GM12874 (cell line): ENCODE measurements around the gene VDR.
A peak's percentile ranks its signal among the peaks of the same experiment; 100 is the strongest.

Experiments
- CTCF ChIP-seq: IDR thresholded peaks from 2 replicates; pipeline ENCODE4 v1.5.1; 2011; ENCODE audit warnings: low read depth, mild to moderate bottlenecking, control low read depth, low read length, moderate library complexity; ENCODE audit not compliant: insufficient read depth

Gene VDR

DNA sequence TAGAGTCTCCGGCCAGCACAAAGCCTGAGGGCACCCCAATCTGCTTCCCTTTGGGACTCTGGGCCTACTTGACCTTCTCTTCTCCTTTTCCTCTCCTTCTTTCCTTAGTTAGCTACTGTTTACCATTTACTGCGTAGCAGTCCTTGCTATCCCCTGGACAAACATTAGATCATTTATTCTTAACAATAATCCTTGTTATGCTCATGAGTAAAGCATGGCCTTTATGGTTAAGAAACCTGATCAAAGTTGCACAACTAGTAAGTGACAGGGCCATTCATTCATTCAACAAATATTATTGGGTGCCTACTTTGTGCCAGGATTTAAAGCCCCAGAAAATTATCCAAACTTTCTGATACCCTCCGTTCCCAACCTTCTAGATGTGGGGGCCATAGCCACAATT is 81.9 kb downstream of the VDR start:
- TF ChIP-seq CTCF, result no peak

DNA sequence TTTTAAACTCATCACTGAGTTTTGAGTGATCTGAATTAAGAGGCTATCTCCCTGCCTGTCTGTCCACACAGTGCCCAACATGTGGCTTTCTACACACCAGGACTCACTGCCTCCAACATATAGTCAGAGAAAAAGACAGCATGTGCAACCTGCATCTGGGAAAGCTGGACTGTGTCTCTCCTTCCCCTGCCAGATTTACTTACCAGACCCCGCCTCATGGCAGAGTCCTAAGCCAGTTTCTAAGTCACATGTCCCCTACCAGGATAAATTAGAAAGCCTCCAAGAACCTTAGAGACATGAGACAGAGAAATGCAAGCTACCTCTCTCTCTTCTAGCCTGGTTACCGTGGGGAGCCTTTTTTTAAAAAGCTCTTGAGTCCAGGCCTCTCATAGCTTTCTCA is 82.4 kb downstream of the VDR start:
- TF ChIP-seq CTCF, result no peak

- no peak for TF ChIP-seq CTCF
These were observed 83.5 kb downstream of the VDR start for GRCh38 chr12:47821346-47821706.

DNA sequence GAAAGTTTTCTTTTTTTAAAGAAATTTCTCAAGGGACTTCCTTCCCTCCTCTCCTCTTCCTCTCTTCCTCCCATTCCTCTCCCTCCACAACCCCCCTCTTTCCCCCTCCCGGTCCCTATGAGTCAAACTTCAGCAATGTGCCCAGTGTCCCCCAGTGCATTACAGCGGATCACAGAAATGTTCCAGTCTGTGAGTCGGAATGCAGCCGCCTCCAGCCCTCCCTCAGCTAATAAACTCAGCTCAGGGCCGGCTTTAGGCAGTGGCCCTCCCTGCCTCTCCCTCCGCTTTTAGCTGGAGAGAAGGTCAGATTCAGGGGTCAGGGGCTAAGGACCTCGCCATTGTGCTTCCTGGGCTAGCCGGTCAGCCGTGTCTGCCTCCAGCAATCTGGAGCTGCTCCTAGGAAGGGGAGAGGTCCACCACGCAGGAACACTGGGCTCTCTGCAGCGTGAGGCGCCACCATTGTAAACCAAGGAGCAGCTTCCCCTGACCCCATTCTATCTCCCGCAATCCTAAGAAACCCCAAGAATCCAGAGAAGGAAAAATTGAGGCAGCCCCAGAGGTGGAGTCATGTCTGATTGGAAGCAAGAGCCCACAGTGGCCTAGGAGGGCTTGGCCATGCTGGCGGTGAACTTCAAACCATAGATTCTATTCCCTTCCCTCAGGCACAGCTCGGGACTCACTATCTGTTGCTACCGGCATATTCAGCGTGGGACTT is 84.0 kb downstream of the VDR start:
- TF ChIP-seq CTCF, result no peak

GRCh38 chr12:47819896-47820630 is 84.7 kb downstream of the VDR start, which contains the start of gene HDAC7:
Gene HDAC7, minus strand, starts transcription at chr12:47819903. Its CDS starts 118 bp downstream, at chr12:47819785.
- no peak for TF ChIP-seq CTCF

DNA sequence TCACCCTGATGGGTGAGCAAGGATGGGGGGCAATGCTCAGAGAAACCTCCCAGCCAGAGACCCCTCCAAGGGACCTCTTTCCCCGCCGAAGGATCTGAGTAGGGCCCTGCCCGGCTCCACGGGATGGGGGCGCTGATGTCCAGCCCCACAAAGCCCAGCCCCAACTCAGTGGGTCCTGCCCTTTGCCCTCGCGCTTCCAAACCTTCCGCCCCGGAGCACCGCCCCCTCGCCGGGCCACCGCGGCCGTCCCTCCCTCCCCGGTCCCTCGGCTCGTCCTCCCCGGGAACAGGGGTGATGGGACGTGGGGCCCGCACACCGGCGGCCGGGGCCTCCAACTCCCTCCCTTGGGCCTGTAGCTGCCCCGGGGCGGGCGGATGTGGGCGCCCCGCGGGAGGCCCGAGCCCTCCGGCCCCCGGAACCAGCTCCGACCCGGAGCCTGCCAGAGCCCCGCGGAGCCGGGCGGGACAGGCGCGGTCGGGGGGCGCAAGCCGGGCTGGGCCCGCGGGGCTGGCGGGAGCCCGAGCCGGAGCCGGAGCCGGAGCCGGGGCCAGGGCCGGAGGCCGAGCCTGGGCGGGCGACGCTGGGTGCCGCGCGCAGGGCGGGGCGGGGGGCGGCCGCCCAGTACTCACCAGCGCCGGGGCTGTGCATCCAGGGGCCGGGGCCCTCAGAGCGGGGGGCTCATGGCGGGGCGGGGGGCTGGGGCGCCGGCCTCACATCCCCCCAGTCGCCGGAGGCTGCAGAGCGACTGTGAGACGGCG is 85.5 kb downstream of the VDR start:
- 0 out of 2 replicates have a peak, but pooled peaks have one; percentile 11 for TF ChIP-seq CTCF

GRCh38 chr12:47818467-47819137 is 86.2 kb downstream of the VDR start:
- no peak for TF ChIP-seq CTCF
